Central memory CD4-positive, alpha-beta T cell (primary cell): ENCODE results near the gene RASA3.
A peak's percentile ranks its signal among the peaks of the same experiment; 100 is the strongest.
"Not testable (repeated sequence)": the region's sequence is repeated elsewhere in the genome, so short reads cannot be mapped to it uniquely, and the experiment has no call there.

Source experiments
- DNase-seq: peaks from one replicate; pipeline ENCODE4 v3.0.0; 2022

Gene RASA3

DNA sequence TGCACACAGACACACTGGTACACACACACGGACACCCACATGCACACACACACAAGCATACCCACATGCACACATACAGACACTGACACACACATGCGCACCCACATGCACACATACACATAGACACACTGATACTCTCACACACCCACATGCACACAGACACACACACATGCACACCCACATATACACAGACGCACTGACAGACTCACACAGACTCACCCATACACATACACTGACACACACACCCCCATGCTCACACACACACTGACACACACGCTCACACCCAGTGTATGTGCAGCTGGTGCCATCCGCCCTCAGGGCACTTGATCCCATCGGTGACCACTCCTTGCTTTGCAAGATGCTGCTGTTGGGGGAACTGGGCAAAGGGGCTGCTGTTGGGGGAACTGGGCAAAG is 9.7 kb upstream of the RASA3 start:
- no peak for DNase-seq

DNA sequence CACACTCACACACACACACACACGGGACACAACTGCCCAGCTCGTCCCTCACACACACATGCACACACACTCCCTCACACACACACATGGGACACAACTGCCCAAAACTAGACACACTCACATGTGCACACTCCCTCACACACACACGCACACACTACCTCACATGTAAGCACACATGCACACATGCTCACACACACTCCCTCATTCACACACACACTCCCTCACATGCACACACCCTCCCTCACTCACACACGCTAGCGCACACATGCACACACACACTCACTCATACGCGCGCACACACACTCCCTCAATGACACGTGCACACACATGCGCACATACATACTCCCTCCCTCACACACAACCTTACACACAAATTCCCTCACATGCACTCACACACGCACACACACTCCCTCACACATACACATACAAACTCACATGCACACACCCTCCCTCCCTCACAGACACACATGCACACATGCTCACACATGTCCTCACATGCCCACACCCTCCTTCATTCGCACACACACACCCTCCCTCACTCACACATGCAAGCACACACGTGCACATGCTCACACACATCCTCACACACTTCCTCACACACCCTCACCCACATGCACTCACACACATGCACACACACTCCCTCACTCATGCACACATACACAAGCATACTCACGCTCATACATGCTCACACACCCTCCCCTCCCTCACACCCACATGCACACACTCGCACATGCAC is 9.0 kb upstream of the RASA3 start:
- no peak for DNase-seq

- DNase-seq: peak; percentile 50
Observed at GRCh38 chr13:114140906-114141250, 8.5 kb upstream of the RASA3 start.

DNA sequence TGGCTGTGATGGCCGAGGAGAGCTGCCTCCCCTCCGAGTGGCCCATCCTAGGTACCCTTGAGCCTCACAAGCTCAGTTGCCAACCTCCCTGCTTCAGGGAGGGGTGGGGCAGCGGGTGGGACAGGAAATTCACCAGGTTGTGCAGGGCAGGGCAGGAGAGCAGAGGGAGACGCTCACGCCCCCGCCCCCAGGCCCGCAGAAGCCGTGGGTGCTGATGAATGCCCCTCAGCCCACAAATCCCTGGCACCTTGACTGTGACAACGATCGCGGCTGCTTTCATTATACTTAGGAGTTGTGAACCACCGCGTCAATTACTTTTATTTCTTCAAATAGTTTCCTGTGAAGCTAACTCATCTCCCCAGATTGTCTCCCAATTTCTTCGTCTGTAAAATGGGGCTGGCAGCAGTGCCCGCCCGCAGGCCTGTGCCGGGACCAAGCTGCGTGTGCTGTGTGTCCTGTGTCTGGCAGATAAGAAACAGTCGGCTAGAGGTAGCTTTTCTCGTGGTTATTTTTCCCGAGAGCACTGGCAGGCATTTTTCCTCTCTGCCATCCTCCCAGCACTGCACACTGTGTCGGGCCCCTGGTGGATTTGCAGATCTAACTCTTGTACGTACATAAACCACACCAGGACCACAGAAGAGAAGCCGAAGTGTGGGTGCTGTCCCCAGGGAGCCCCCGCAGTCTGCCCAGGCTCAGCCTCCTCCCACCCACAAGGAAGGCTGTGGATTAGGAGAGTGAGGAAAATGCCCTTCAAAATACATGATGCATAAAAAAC is 7.9 kb upstream of the RASA3 start:
- DNase-seq: peak; percentile 56

DNA sequence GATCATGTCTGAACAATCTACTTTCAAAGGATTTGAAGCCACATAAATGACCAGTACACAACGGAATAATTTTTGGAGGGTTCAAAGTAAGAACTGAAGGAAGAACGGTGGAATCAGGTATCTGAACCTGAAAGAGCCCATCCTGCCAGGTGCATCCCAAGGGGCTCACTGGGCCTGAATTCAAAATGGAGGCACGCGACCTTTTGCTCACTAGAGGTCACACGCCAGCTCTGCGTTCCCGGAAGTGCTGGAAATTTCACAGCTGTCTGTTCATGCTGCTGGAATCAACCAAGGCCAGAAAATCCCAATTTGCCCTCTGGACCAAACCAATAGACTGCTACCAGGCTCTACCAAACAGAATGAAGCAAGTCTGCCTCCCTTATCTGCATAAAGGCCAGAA is 4.2 kb upstream of the RASA3 start:
- no peak for DNase-seq

GRCh38 chr13:114135731-114136171 is 3.3 kb upstream of the RASA3 start:
- no peak for DNase-seq

DNA sequence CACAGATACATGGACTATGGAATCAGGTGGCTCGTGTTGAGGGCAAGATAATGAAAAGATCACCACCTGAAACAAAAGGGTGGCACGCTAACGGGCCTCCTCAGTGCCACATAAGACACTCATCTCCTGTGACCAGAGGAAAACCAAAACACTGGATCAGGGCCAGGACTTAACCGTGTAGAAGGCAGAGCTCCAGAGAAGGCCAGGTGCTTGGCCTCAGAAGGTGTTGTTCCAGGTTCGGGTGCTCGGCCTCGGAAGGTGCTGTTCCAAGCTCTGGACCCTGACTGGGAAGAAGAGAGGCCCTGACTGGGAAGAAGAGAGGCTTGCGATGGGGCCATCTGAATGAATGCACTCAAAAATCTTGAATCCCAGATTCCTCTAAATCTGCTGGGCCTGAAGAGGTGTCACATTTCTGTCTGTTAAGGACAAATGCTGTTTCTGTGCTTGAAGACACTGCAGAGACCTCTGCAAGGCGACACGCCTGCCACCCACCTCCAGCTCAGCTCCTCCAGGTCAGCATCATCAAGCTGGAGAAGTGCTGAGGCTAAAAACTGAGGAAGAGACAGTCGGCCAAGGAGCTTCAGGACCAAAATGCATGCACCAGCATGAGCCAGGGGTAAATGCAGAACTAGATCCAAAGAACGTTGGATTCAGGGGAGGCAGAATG is 2.7 kb upstream of the RASA3 start:
- peak; percentile 0 for DNase-seq

- peak; percentile 32 for DNase-seq
Observed at GRCh38 chr13:114134111-114134943, 1.9 kb upstream of the RASA3 start.

DNA sequence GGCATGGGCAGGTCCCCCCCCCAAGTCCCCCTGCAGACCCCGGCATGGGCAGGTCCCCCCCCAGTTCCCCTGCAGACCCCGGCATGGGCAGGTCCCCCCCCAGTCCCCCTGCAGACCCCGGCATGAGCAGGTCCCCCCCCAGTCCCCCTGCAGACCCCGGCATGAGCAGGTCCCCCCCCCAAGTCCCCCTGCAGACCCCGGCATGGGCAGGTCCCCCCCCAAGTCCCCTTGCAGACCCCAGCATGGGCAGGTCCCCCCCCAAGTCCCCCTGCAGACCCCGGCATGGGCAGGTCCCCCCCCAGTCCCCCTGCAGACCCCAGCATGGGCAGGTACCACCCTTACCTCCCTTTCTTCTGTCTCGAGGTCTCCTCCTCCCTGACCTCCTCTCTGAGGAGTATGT is 1.1 kb upstream of the RASA3 start:
- DNase-seq: not testable (repeated sequence)

- not testable (repeated sequence) for DNase-seq
Observed at GRCh38 chr13:114133126-114133525, 703 bp upstream of the RASA3 start.

DNA sequence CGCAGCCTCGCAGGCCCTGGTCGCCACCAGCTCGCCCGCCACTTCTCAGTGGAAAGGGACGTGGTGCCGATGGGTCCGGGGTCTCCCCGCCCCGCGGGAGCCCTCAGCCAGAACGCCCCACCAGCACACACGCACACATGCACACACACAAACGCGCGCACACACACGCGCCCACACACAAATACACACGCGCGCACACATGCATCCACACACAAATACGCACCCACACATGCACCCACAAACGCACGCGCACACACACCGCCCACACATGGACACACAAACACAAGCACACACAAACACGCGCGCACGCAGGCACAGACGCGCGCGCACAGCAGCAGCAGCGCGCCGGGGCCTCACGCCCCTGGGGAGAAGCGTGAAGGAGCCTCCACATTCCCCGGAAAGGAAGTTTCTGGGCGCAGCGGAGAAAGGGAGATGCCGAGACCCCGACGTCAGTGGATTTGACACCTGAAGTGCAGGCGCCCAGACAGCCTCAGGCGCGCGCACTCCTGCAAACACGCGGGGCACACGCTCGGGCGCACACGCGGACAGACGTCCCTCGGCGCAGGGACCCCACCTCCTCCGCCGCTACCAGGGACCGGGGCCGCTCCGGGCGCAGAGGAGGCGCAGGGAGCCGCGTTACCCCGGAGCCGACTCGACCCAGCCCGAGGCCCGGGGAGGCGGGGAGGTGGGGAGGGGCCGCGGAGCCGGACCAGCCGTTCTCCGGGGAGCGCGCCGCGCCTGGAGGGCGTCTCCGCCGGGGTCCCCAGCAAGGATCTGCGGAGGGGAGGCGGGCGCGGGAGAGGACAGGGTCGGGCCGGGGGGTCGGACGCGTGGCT is 622 bp downstream of the RASA3 start:
- DNase-seq: peak; percentile 37

DNA sequence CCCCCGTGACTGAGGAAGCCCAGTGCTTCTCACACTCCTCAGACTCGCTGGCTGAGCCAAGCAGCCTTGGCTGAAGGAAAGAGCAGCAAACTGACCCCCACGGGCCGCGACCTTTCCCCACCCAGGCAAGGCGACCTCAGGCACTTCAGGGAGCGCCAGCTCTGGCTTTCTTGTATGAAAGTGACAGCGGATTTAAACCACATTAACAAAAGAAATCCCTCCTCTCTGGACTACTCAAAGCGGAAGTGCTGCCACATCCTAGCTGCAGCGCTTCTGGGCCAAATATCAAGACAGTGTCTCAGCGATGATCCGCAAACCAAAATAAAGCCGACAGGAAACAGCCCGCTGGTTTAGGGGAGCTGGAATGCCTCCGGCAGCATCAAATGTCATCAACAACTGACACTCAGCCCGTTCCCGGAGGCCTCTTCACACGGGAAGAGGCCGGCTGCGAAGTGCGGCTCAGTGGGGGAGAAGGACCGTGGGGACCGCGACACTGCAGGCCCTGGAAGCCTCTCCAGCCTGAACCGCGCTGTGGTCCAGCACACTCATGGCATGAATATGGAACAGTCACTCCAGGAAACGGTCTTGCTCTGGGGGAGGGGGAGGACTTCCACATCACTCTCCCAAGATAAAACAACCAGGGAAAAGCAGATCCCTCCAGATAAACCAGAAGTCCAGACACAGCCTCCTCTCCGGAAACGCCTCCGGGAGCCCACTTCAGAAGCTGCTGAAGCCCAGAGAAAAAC is 1.4 kb downstream of the RASA3 start:
- peak; percentile 80 for DNase-seq

DNA sequence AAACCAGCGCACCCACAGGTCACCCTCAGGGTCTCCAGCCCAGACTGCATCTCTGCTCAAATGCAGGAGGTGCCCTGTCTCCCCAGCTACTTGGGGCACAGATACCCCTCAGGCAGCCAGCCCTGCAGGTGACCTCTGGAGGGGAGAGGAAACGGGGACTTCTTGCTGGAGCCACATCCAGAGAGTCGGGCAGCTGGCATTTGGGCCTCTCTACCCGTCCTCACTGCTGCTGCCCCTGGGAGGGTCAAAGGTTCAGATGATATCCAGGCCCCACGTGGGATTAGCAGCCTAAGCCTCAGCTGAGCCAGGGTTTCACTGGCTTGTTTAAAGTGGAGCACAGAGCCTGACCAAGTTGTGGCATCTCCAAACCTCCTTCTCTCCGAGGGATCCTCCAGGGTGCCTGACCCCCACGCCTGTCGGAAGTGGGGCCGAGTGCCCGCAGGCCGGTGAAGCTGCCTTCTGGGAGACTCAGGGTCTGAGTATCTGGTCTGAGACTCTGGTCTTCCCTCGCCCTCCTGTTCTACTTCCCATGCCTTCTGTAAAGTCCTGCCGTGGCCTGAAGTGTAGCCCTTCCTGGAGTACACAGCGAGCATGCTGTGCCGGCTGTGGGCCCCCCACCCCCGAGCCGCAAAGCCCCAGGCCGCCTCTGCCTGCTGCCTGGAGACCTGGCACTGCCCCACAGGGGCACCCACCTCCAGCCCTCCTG is 2.1 kb downstream of the RASA3 start:
- DNase-seq: no peak

DNA sequence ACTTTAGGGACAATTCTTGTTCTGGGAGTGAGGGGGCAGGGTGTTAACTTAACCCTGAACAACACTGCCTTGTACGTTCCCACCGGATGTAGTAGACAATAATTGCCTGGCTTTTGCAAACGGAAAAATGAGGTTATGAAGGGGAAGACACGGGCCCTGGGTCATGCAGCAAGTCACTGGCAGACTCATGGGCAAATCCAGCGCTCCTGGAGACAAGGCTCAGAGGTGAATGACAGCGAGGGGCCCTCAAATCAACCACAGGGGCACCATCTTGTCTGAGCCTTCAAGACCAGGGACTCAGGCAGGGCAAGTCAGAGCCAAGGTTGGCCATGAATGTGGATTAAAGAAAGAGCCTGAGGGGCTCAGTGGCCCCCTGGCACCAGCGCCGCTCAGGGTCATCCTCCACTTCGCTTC is 2.8 kb downstream of the RASA3 start:
- DNase-seq: peak; percentile 36

GRCh38 chr13:114128624-114129522 is 3.5 kb downstream of the RASA3 start:
- peak; percentile 81 for DNase-seq

GRCh38 chr13:114128348-114128623 is 4.1 kb downstream of the RASA3 start:
- DNase-seq: no peak

- DNase-seq: no peak
Observed at GRCh38 chr13:114127473-114128347, 4.7 kb downstream of the RASA3 start.

GRCh38 chr13:114126789-114127472 is 5.5 kb downstream of the RASA3 start:
- no peak for DNase-seq
